ENCODE results near the gene CACNA1D.

CACNA1D gene

DNA sequence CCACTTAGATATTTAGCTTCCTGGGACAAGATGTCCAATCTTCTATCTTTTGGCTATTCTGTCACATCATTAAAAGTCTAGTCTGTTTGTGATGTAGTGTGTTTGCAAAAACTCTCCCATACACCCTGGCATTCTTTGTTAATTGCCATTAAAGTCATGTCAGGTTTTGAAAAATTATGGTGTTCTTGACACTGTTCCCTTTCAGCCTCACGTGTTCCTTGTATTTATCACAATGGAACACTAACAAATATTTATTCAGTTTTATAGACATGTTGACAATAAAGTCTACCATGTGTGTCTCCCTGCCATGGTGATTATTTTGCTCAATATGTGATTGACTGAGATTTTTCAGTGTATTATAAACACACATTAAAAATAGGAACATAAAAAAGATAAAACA lies 9.4 kb upstream of the CACNA1D start:
- Histone ChIP-seq H3K9me3 (replicated peaks in 1 of 2; ENCODE audit: control insufficient read depth in 2 of 2, insufficient read depth in 1 of 2, low read depth in 1 of 2, low read length in 2 of 2) (no peaks in the 10 kb centered on the region), H2BK120ac (ENCODE audit: low read depth, low read length) (no peak overlapping the region), H3K4ac (ENCODE audit: low read length) (no peak overlapping the region), H3K36me3 (replicated peaks in 1 of 2; ENCODE audit: control insufficient read depth in 2 of 2, insufficient read depth in 2 of 2, low read length in 2 of 2) (no peaks in the 10 kb centered on the region), H3K23ac (ENCODE audit: low read depth, low read length, poor library complexity) (no peak overlapping the region), H3K18ac (ENCODE audit: low read length) (no peak overlapping the region), H2BK5ac (ENCODE audit: low read length) (no peak overlapping the region), H3K4me1 (ENCODE audit: control insufficient read depth in 2 of 2, insufficient read depth in 1 of 2, low read depth in 1 of 2, low read length in 2 of 2) (peaks cover 2% of the 10 kb centered on the region in 2 donors), H2BK12ac (ENCODE audit: low read length) (no peak overlapping the region), H2AFZ (ENCODE audit: low read length) (no peak overlapping the region), H3K9ac (ENCODE audit: low read depth, low read length, poor library complexity) (no peak overlapping the region), H3K79me1 (ENCODE audit: low read depth, low read length) (no peaks in the 10 kb centered on the region), H3K4me2 (ENCODE audit: insufficient read depth, low read length, poor library complexity, severe bottlenecking) (no peak overlapping the region), H3K14ac (ENCODE audit: low read length) (no peak overlapping the region), H2AK5ac (ENCODE audit: low read depth, low read length) (no peak overlapping the region), H2BK15ac (ENCODE audit: low read length) (no peak overlapping the region), H3K27me3 (ENCODE audit: control insufficient read depth in 3 of 3, insufficient read depth in 3 of 3, low read depth in 1 of 3, low read length in 3 of 3) (peaks cover 0 to 16% (median 2%) of the 10 kb centered on the region in 3 experiments), H3K27ac (replicated peaks; ENCODE audit: low read length) (no peak overlapping the region), H3K4me3 (ENCODE audit: low read length in 2 of 2) (no peak overlapping the region), H4K91ac (ENCODE audit: low read depth, low read length, poor library complexity) (no peak overlapping the region), H4K8ac (ENCODE audit: low read depth, low read length) (no peak overlapping the region)
- no peak for DNase-seq (ENCODE audit: low spot score)
- no CpG with 5 or more reads among the region's 1 CpG for WGBS, 2 donors (ENCODE audit: extremely low coverage in 2 of 2, insufficient read length in 2 of 2, insufficient replicate concordance in 1 of 2)

DNA sequence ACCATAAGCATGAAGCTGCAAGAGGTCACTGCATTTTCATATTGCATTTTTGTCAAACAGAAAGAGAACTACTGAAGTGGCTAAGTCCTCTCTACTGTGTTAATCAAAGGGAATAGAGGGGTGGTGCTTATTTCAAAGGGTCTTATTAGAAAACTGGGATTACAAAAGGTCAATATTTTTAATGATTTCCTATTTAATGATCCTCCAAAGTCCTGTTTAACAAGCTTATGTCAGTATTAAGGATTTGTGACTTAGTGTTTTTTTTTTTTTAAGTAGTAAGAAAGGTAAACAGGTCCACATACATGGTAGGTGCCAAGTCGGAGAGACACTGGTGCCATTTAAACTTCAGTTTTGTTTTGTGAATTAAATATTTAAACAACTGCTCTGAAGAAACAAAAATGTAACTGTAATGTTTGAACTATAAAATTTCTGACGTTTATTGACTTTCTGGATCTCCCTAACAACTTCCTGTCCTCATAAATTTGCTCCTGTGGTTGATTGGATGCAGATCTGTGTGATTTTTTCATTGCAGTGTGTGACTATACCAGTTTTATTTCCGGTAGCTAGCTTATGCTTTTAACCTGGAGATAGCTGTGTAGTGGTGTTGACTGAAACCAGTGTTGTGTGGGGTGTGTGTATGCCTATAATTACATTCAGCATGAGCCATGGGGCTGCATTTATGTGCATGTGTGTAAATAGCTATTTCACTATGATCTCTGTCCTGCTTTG lies 8.6 kb upstream of the CACNA1D start:
- no CpG with 5 or more reads among the region's 3 CpGs for WGBS, 2 donors (ENCODE audit: extremely low coverage in 2 of 2, insufficient read length in 2 of 2, insufficient replicate concordance in 1 of 2)

DNA sequence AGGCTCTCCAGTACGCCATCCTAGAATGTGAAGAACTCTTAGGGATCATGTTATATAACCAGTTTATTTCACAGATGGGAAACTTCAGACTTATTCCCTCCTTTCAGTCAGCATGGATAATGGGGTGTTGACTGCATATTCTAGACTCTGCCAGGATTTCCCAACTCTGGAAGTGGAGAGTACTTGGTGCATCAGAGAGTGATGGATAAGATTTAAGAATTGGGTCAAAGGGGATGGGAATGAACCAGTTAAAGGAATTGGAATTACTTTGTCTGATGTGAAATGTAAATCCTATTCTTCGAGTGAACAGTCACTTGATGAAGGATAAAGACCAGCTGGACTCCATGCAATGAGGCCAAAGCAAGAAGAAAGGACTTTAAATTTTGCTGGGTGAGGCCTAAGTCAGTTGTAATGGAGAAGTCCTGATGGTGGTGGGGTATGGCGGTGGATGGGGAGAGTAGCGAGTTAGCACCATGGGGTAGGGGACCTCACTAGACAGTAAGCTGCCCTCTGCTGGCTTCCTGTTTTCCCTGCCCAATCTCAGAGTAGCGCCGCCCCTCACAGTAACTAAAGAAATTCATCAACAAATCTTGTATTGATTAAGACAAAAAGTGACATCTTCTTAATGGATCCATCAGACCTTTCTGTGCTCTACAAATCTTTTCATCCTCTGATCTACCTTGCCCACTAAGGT lies 7.3 kb upstream of the CACNA1D start:
- Histone ChIP-seq H2AFZ (ENCODE audit: low read length) (no peak overlapping the region), H4K8ac (ENCODE audit: low read depth, low read length) (no peak overlapping the region), H3K27me3 (ENCODE audit: control insufficient read depth in 3 of 3, insufficient read depth in 3 of 3, low read depth in 1 of 3, low read length in 3 of 3) (peaks cover under 1 to 20% (median 1%) of the 10 kb centered on the region in 3 experiments), H3K9ac (ENCODE audit: low read depth, low read length, poor library complexity) (no peak overlapping the region), H3K79me1 (ENCODE audit: low read depth, low read length) (no peaks in the 10 kb centered on the region), H4K91ac (ENCODE audit: low read depth, low read length, poor library complexity) (no peak overlapping the region), H2AK5ac (ENCODE audit: low read depth, low read length) (no peak overlapping the region), H3K4me1 (ENCODE audit: control insufficient read depth in 2 of 2, insufficient read depth in 1 of 2, low read depth in 1 of 2, low read length in 2 of 2) (peaks cover 2 to 6% of the 10 kb centered on the region in 2 donors), H3K23ac (ENCODE audit: low read depth, low read length, poor library complexity) (no peak overlapping the region), H3K27ac (replicated peaks; ENCODE audit: low read length) (no peak overlapping the region), H3K4me3 (ENCODE audit: low read length in 2 of 2) (no peak overlapping the region), H3K14ac (ENCODE audit: low read length) (no peak overlapping the region), H3K4me2 (ENCODE audit: insufficient read depth, low read length, poor library complexity, severe bottlenecking) (no peak overlapping the region), H3K9me3 (replicated peaks in 1 of 2; ENCODE audit: control insufficient read depth in 2 of 2, insufficient read depth in 1 of 2, low read depth in 1 of 2, low read length in 2 of 2) (no peaks in the 10 kb centered on the region), H2BK120ac (ENCODE audit: low read depth, low read length) (no peak overlapping the region), H2BK15ac (ENCODE audit: low read length) (no peak overlapping the region), H3K4ac (ENCODE audit: low read length) (no peak overlapping the region), H2BK5ac (ENCODE audit: low read length) (no peak overlapping the region), H3K18ac (ENCODE audit: low read length) (no peak overlapping the region), H2BK12ac (ENCODE audit: low read length) (no peak overlapping the region), H3K36me3 (replicated peaks in 1 of 2; ENCODE audit: control insufficient read depth in 2 of 2, insufficient read depth in 2 of 2, low read length in 2 of 2) (no peaks in the 10 kb centered on the region)
- no peak for DNase-seq (ENCODE audit: low spot score)
- no CpG with 5 or more reads among the region's 6 CpGs for WGBS, 2 donors (ENCODE audit: extremely low coverage in 2 of 2, insufficient read length in 2 of 2, insufficient replicate concordance in 1 of 2)

More for the DNA sequence above, 8.6 kb upstream of the CACNA1D start:
- H3K4ac ChIP-seq (ENCODE audit: low read length) = no peak overlapping the region
- no peak overlapping the region for H4K91ac ChIP-seq (ENCODE audit: low read depth, low read length, poor library complexity)
- H3K27me3 ChIP-seq (ENCODE audit: control insufficient read depth in 3 of 3, insufficient read depth in 3 of 3, low read depth in 1 of 3, low read length in 3 of 3) = peaks cover 0 to 12% (median 0%) of the 10 kb centered on the region in 3 experiments
- no peak overlapping the region for H3K14ac ChIP-seq (ENCODE audit: low read length)
- H3K4me2 ChIP-seq (ENCODE audit: insufficient read depth, low read length, poor library complexity, severe bottlenecking) = no peak overlapping the region
- no peak overlapping the region for H2BK12ac ChIP-seq (ENCODE audit: low read length)
- no peak for DNase-seq (ENCODE audit: low spot score)
- no peak overlapping the region for H3K27ac ChIP-seq (replicated peaks; ENCODE audit: low read length)
- H3K79me1 ChIP-seq (ENCODE audit: low read depth, low read length) = no peaks in the 10 kb centered on the region
- H2AFZ ChIP-seq (ENCODE audit: low read length) = no peak overlapping the region
- no peak overlapping the region for H3K23ac ChIP-seq (ENCODE audit: low read depth, low read length, poor library complexity)
- no peaks in the 10 kb centered on the region for H3K9me3 ChIP-seq (replicated peaks in 1 of 2; ENCODE audit: control insufficient read depth in 2 of 2, insufficient read depth in 1 of 2, low read depth in 1 of 2, low read length in 2 of 2)
- no peak overlapping the region for H3K4me3 ChIP-seq (ENCODE audit: low read length in 2 of 2)
- no peak overlapping the region for H2BK5ac ChIP-seq (ENCODE audit: low read length)
- no peak overlapping the region for H3K18ac ChIP-seq (ENCODE audit: low read length)
- H2BK15ac ChIP-seq (ENCODE audit: low read length) = no peak overlapping the region
- no peak overlapping the region for H2BK120ac ChIP-seq (ENCODE audit: low read depth, low read length)
- H3K36me3 ChIP-seq (replicated peaks in 1 of 2; ENCODE audit: control insufficient read depth in 2 of 2, insufficient read depth in 2 of 2, low read length in 2 of 2) = no peaks in the 10 kb centered on the region
- peaks cover 2 to 6% of the 10 kb centered on the region in 2 donors for H3K4me1 ChIP-seq (ENCODE audit: control insufficient read depth in 2 of 2, insufficient read depth in 1 of 2, low read depth in 1 of 2, low read length in 2 of 2)
- H3K9ac ChIP-seq (ENCODE audit: low read depth, low read length, poor library complexity) = no peak overlapping the region
- H2AK5ac ChIP-seq (ENCODE audit: low read depth, low read length) = no peak overlapping the region
- H4K8ac ChIP-seq (ENCODE audit: low read depth, low read length) = no peak overlapping the region

DNA sequence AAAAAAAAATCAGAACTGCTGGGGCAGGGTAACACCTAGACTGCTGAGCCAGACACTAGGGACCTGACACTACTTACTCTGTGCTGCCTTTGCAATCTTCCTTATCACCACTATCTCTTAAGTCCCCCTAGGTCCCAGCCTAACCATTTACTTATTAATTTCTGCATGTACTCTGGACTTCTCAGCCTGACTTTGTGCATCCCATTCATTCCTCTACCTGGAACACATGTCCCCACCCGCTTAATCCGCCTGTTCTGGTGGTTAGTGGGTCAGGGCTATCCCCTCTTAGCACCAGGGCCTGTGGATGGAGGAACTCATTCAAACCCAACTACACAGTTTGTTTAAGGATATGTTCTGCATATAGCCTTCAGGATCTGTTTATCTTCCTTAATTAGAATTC lies 5.0 kb upstream of the CACNA1D start:
- Histone ChIP-seq H3K4me2 (ENCODE audit: insufficient read depth, low read length, poor library complexity, severe bottlenecking) (no peak overlapping the region), H3K18ac (ENCODE audit: low read length) (no peak overlapping the region), H3K23ac (ENCODE audit: low read depth, low read length, poor library complexity) (no peak overlapping the region), H2BK120ac (ENCODE audit: low read depth, low read length) (no peak overlapping the region), H3K14ac (ENCODE audit: low read length) (no peak overlapping the region), H2BK5ac (ENCODE audit: low read length) (no peak overlapping the region), H3K4me1 (ENCODE audit: control insufficient read depth in 2 of 2, insufficient read depth in 1 of 2, low read depth in 1 of 2, low read length in 2 of 2) (peaks cover 2 to 6% of the 10 kb centered on the region in 2 donors), H2BK15ac (ENCODE audit: low read length) (no peak overlapping the region), H3K36me3 (replicated peaks in 1 of 2; ENCODE audit: control insufficient read depth in 2 of 2, insufficient read depth in 2 of 2, low read length in 2 of 2) (no peaks in the 10 kb centered on the region), H3K4me3 (ENCODE audit: low read length in 2 of 2) (no peak overlapping the region), H2AK5ac (ENCODE audit: low read depth, low read length) (no peak overlapping the region), H3K9ac (ENCODE audit: low read depth, low read length, poor library complexity) (no peak overlapping the region), H4K91ac (ENCODE audit: low read depth, low read length, poor library complexity) (no peak overlapping the region), H4K8ac (ENCODE audit: low read depth, low read length) (no peak overlapping the region), H3K27me3 (ENCODE audit: control insufficient read depth in 3 of 3, insufficient read depth in 3 of 3, low read depth in 1 of 3, low read length in 3 of 3) (peaks cover 6 to 34% (median 20%) of the 10 kb centered on the region in 3 experiments), H3K79me1 (ENCODE audit: low read depth, low read length) (no peaks in the 10 kb centered on the region), H3K9me3 (replicated peaks in 1 of 2; ENCODE audit: control insufficient read depth in 2 of 2, insufficient read depth in 1 of 2, low read depth in 1 of 2, low read length in 2 of 2) (no peaks in the 10 kb centered on the region), H2AFZ (ENCODE audit: low read length) (no peak overlapping the region), H2BK12ac (ENCODE audit: low read length) (no peak overlapping the region), H3K27ac (replicated peaks; ENCODE audit: low read length) (no peak overlapping the region), H3K4ac (ENCODE audit: low read length) (no peak overlapping the region)
- no peak for DNase-seq (ENCODE audit: low spot score)
- WGBS, 2 donors (ENCODE audit: extremely low coverage in 2 of 2, insufficient read length in 2 of 2, insufficient replicate concordance in 1 of 2) = no CpG with 5 or more reads among the region's 2 CpGs

Measured in neuronal stem cell (in vitro differentiated cells).